Ectodermal cell (in vitro differentiated cells): ENCODE data around the gene MAP3K7CL.

Experiments
- H3K27ac ChIP-seq: 2 replicates; pipeline ENCODE4 v1.7.0; 2013; ENCODE audit warnings: mild to moderate bottlenecking, low read depth, low read length; ENCODE audit not compliant: insufficient read depth, poor library complexity, severe bottlenecking
- H3K27me3 ChIP-seq: 2 replicates; pipeline ENCODE4 v1.7.0; 2013; ENCODE audit warnings: mild to moderate bottlenecking, low read length; ENCODE audit not compliant: insufficient read depth, control insufficient read depth, poor library complexity, severe bottlenecking
- H3K36me3 ChIP-seq: one replicate; pipeline ENCODE4 v1.7.0; 2013; ENCODE audit warnings: low read length; ENCODE audit not compliant: control insufficient read depth, insufficient read depth
- H3K4me1 ChIP-seq: one replicate; pipeline ENCODE4 v1.7.0; 2013; ENCODE audit warnings: low read length; ENCODE audit not compliant: control insufficient read depth, insufficient read depth
- H3K4me3 ChIP-seq: 2 replicates; pipeline ENCODE4 v1.7.0; 2013; ENCODE audit warnings: low read depth, low read length, control low read depth; ENCODE audit not compliant: insufficient read depth
- H3K9me3 ChIP-seq: 2 replicates; pipeline ENCODE4 v1.7.0; 2013; ENCODE audit warnings: mild to moderate bottlenecking, low read length, moderate library complexity; ENCODE audit not compliant: control insufficient read depth
- WGBS, 2 experiments: methylation state at CpG; one replicate each; pipeline ENCODE4 v1.1.7; 2013; ENCODE audit warnings: missing lambda C conversion rate in 2 of 2; 5-methylcytosine and 5-hydroxymethylcytosine counted together

MAP3K7CL gene

GRCh38 chr21:29178926-29179325, 48.5 kb downstream of the MAP3K7CL start:
- Histone ChIP-seq H3K27ac (no peak overlapping the region), H3K27me3 (no peaks in the 10 kb centered on the region), H3K9me3 (no peaks in the 10 kb centered on the region), H3K4me1 (no peaks in the 10 kb centered on the region), H3K4me3 (no peak overlapping the region), H3K36me3 (no peaks in the 10 kb centered on the region)
- 92 to 94% methylated on average over 7 of the region's 7 CpGs for WGBS, 2 experiments

- Histone ChIP-seq H3K36me3 (no peaks in the 10 kb centered on the region), H3K4me3 (no peak overlapping the region), H3K4me1 (no peaks in the 10 kb centered on the region), H3K9me3 (no peaks in the 10 kb centered on the region), H3K27me3 (no peaks in the 10 kb centered on the region), H3K27ac (no peak overlapping the region)
- 89 to 100% methylated on average over 1 of the region's 1 CpG for WGBS, 2 experiments
These were observed 49.1 kb downstream of the MAP3K7CL start for GRCh38 chr21:29179503-29179902.

- 86 to 87% methylated on average over 9 of the region's 9 CpGs for WGBS, 2 experiments
- no peaks in the 10 kb centered on the region for H3K27me3 ChIP-seq
- no peaks in the 10 kb centered on the region for H3K36me3 ChIP-seq
- no peaks in the 10 kb centered on the region for H3K9me3 ChIP-seq
- H3K4me1 ChIP-seq: no peaks in the 10 kb centered on the region
- H3K4me3 ChIP-seq: no peak overlapping the region
- H3K27ac ChIP-seq: no peak overlapping the region
These were observed 51.5 kb downstream of the MAP3K7CL start for GRCh38 chr21:29181799-29182470.

GRCh38 chr21:29182691-29183092, 52.2 kb downstream of the MAP3K7CL start:
- Histone ChIP-seq H3K4me3 (no peak overlapping the region), H3K9me3 (no peaks in the 10 kb centered on the region), H3K27me3 (no peaks in the 10 kb centered on the region), H3K4me1 (no peaks in the 10 kb centered on the region), H3K36me3 (no peaks in the 10 kb centered on the region), H3K27ac (no peak overlapping the region)
- 91 to 99% methylated on average over 3 to 4 of the region's 4 CpGs for WGBS, 2 experiments

- 83 to 88% methylated on average over 1 of the region's 1 CpG for WGBS, 2 experiments
- Histone ChIP-seq H3K27me3 (no peaks in the 10 kb centered on the region), H3K4me3 (no peak overlapping the region), H3K36me3 (no peaks in the 10 kb centered on the region), H3K27ac (no peak overlapping the region), H3K4me1 (no peaks in the 10 kb centered on the region), H3K9me3 (no peaks in the 10 kb centered on the region)
These were observed 53.6 kb downstream of the MAP3K7CL start for GRCh38 chr21:29184037-29184436.

GRCh38 chr21:29185172-29185571, 54.7 kb downstream of the MAP3K7CL start:
- WGBS, 2 experiments: 94 to 98% methylated on average over 1 of the region's 1 CpG
- Histone ChIP-seq H3K4me3 (no peak overlapping the region), H3K4me1 (no peaks in the 10 kb centered on the region), H3K27ac (no peak overlapping the region), H3K9me3 (no peaks in the 10 kb centered on the region), H3K36me3 (no peaks in the 10 kb centered on the region), H3K27me3 (no peaks in the 10 kb centered on the region)

- no peaks in the 10 kb centered on the region for H3K36me3 ChIP-seq
- no peak overlapping the region for H3K4me3 ChIP-seq
- no peaks in the 10 kb centered on the region for H3K4me1 ChIP-seq
- H3K27ac ChIP-seq: no peak overlapping the region
- WGBS, 2 experiments: 96 to 99% methylated on average over 4 of the region's 4 CpGs
- no peaks in the 10 kb centered on the region for H3K9me3 ChIP-seq
- H3K27me3 ChIP-seq: no peaks in the 10 kb centered on the region
These were observed 55.2 kb downstream of the MAP3K7CL start for GRCh38 chr21:29185633-29186032.

- Histone ChIP-seq H3K27ac (no peak overlapping the region), H3K36me3 (no peaks in the 10 kb centered on the region), H3K27me3 (no peaks in the 10 kb centered on the region), H3K4me3 (no peak overlapping the region), H3K9me3 (no peaks in the 10 kb centered on the region), H3K4me1 (no peaks in the 10 kb centered on the region)
These were observed 55.8 kb downstream of the MAP3K7CL start for GRCh38 chr21:29186246-29186645.

GRCh38 chr21:29187944-29188343, 57.5 kb downstream of the MAP3K7CL start:
- Histone ChIP-seq H3K4me3 (no peak overlapping the region), H3K9me3 (no peaks in the 10 kb centered on the region), H3K4me1 (no peaks in the 10 kb centered on the region), H3K27ac (no peak overlapping the region), H3K36me3 (no peaks in the 10 kb centered on the region), H3K27me3 (no peaks in the 10 kb centered on the region)
- WGBS, 2 experiments: 89 to 90% methylated on average over 2 of the region's 2 CpGs

- Histone ChIP-seq H3K9me3 (no peaks in the 10 kb centered on the region), H3K27me3 (no peaks in the 10 kb centered on the region), H3K27ac (no peak overlapping the region), H3K4me1 (no peaks in the 10 kb centered on the region), H3K4me3 (no peak overlapping the region), H3K36me3 (no peaks in the 10 kb centered on the region)
- 83 to 92% methylated on average over 2 of the region's 2 CpGs for WGBS, 2 experiments
These were observed 58.9 kb downstream of the MAP3K7CL start for GRCh38 chr21:29189353-29189752.

GRCh38 chr21:29190923-29191331, 60.5 kb downstream of the MAP3K7CL start:
- H3K9me3 ChIP-seq: no peaks in the 10 kb centered on the region

More at GRCh38 chr21:29190923-29191331, 60.5 kb downstream of the MAP3K7CL start:
- Histone ChIP-seq H3K4me3 (no peak overlapping the region), H3K27me3 (no peaks in the 10 kb centered on the region), H3K27ac (no peak overlapping the region), H3K36me3 (no peaks in the 10 kb centered on the region), H3K4me1 (no peaks in the 10 kb centered on the region)
- 94% methylated on average over 2 of the region's 2 CpGs for WGBS, 2 experiments
